ENCODE results near the gene OR52I1. TPM values are rescaled to one million over a fixed set of nuclear protein-coding genes. Genes with fewer than 3 reads are reported as not detected.

The OR52I1 gene
- total RNA-seq, 1 experiment from 2014 or later, result not detected

DNA sequence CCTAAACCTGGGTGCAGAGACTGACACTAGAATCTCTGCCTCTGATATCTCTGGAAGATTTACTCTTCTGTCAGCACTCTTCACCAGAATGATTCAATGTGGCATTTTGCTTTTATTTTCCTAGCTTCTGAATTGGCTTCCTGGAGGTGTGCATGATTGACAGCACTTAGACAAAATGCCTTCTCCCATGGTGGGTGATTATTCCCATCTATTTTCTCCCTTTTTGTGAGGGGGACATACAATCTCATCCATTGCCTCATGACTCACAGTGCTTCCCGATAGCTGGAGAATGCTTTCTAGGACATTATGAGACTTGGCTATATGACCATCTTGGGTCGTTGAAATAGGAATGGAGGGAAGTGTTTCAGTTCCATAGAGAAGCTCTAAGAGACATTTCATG is 18.1 kb downstream of the OR52I1 start (continued):
- TF ChIP-seq, protein P1, sequence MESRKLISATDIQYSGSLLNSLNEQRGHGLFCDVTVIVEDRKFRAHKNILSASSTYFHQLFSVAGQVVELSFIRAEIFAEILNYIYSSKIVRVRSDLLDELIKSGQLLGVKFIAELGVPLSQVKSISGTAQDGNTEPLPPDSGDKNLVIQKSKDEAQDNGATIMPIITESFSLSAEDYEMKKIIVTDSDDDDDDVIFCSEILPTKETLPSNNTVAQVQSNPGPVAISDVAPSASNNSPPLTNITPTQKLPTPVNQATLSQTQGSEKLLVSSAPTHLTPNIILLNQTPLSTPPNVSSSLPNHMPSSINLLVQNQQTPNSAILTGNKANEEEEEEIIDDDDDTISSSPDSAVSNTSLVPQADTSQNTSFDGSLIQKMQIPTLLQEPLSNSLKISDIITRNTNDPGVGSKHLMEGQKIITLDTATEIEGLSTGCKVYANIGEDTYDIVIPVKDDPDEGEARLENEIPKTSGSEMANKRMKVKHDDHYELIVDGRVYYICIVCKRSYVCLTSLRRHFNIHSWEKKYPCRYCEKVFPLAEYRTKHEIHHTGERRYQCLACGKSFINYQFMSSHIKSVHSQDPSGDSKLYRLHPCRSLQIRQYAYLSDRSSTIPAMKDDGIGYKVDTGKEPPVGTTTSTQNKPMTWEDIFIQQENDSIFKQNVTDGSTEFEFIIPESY (IDR thresholded peaks at IDR 0.05; ENCODE audit: extremely low read depth, insufficient replicate concordance, low read length), result no peak
- no peak for TF ChIP-seq YY1 (IDR thresholded peaks at IDR 0.05; ENCODE audit: extremely low read depth, insufficient replicate concordance, low read depth, low read length)
- no peak for TF ChIP-seq ELF1 (IDR thresholded peaks at IDR 0.05; ENCODE audit: borderline replicate concordance, low read depth)

DNA sequence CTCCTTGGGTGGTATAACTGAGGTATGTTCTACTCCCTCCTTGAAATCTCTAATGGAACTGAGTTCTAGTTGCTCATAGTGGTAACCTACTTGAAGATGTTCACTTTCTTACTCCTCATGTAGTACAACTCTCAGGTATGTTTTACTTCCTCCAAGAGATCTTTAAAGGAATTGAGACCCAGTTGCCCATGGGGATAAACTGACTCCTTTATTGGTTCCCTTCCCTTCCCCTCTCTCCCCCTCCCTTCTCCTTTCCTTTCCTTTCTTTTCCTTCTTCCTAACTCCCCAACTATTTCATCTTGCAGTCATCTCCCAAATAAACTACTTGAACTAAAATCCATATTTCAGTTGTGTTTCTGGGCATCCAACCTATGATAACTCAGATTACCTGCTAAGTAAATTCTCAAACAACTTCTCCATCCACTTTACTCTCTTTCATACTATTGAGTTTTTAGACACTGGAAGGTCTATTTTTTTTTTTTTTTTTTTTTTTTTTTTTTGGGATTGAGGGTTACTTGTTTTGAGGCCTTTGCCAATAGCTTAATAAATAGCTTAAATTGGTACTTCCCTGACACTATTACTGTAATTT is 22.1 kb downstream of the OR52I1 start:
- Histone ChIP-seq H3K27ac (ENCODE audit: low read depth, low read length) (no peak overlapping the region), H3K9ac (ENCODE audit: low read length) (no peak overlapping the region), H3K9me3 (ENCODE audit: control insufficient read depth in 1 of 2, insufficient read depth in 1 of 2, low read depth in 1 of 2, low read length in 2 of 2) (no peaks in the 10 kb centered on the region), H2AFZ (ENCODE audit: low read depth, low read length, poor library complexity, severe bottlenecking) (no peak overlapping the region), H3K4me2 (ENCODE audit: low read length) (no peak overlapping the region), H3K79me2 (ENCODE audit: insufficient read depth, low read length) (no peaks in the 10 kb centered on the region), H3K36me3 (ENCODE audit: control insufficient read depth in 1 of 2, insufficient read depth in 2 of 2, low read length in 2 of 2) (no peaks in the 10 kb centered on the region), H3K4me1 (ENCODE audit: control insufficient read depth in 1 of 2, insufficient read depth in 2 of 2, low read length in 2 of 2) (no peaks in the 10 kb centered on the region), H3K27me3 (ENCODE audit: insufficient read depth, low read length) (peaks cover 19% of the 10 kb centered on the region; the same call in 1 of the 2 replicates), H3K9me2 (ENCODE audit: insufficient read depth) (no peaks in the 10 kb centered on the region), H3K4me3 (replicated peaks in 1 of 2; ENCODE audit: low read depth in 1 of 2, low read length in 2 of 2) (no peak overlapping the region), H4K20me1 (ENCODE audit: insufficient read depth) (no peaks in the 10 kb centered on the region)
- ATAC-seq (no peak), DNase-seq (ENCODE audit: low read depth, low spot score) (no peak)
- intact Hi-C loops (cut with micrococcal nuclease), result loop anchor here (10.0 kb wide), 1 partner anchor 769 kb away; the partner anchor contains the start of gene OR51M1
- no TSS peak for BruUV-seq (replicated peaks)
- POLR2A ChIA-PET, result no interaction called here
- CTCF ChIA-PET, result no interaction called here
- RAD21 ChIA-PET (ENCODE audit: low non-redundant PET in 1 of 2, low total read pairs in 2 of 2, uncharacterized antibody in 2 of 2, unreplicated experiment in 2 of 2), result no interaction called here
- TF ChIP-seq, protein P2, sequence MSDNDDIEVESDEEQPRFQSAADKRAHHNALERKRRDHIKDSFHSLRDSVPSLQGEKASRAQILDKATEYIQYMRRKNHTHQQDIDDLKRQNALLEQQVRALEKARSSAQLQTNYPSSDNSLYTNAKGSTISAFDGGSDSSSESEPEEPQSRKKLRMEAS (IDR thresholded peaks at IDR 0.05), result no peak
- TF ChIP-seq SIN3A (IDR thresholded peaks at IDR 0.05; ENCODE audit: low read depth) (no peak), RAD21 (IDR thresholded peaks at IDR 0.05; ENCODE audit: low read depth) (no peak), ELF1 (IDR thresholded peaks at IDR 0.05; ENCODE audit: borderline replicate concordance, low read depth) (no peak), ZNF274 (IDR thresholded peaks at IDR 0.05; ENCODE audit: low read depth, low read length) (no peak), EZH2 (IDR thresholded peaks at IDR 0.05) (no peak), CBX3 (IDR thresholded peaks at IDR 0.05; ENCODE audit: low read depth) (no peak), CEBPB (IDR thresholded peaks at IDR 0.05; ENCODE audit: low read depth) (no peak), POLR2A (IDR thresholded peaks at IDR 0.05; ENCODE audit: borderline replicate concordance, extremely low read depth, insufficient read depth, insufficient read length) (no peak), SRF (IDR thresholded peaks at IDR 0.05; ENCODE audit: low read depth) (no peak), FOSL1 (IDR thresholded peaks at IDR 0.05; ENCODE audit: low read depth) (no peak), YY1 (IDR thresholded peaks at IDR 0.05; ENCODE audit: extremely low read depth, insufficient replicate concordance, low read depth, low read length) (no peak), JUND (IDR thresholded peaks at IDR 0.05) (no peak)
- TF ChIP-seq, protein P3, sequence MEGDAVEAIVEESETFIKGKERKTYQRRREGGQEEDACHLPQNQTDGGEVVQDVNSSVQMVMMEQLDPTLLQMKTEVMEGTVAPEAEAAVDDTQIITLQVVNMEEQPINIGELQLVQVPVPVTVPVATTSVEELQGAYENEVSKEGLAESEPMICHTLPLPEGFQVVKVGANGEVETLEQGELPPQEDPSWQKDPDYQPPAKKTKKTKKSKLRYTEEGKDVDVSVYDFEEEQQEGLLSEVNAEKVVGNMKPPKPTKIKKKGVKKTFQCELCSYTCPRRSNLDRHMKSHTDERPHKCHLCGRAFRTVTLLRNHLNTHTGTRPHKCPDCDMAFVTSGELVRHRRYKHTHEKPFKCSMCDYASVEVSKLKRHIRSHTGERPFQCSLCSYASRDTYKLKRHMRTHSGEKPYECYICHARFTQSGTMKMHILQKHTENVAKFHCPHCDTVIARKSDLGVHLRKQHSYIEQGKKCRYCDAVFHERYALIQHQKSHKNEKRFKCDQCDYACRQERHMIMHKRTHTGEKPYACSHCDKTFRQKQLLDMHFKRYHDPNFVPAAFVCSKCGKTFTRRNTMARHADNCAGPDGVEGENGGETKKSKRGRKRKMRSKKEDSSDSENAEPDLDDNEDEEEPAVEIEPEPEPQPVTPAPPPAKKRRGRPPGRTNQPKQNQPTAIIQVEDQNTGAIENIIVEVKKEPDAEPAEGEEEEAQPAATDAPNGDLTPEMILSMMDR (IDR thresholded peaks at IDR 0.05 in 2 of 3, conservative IDR thresholded peaks at IDR 0.05 in 1 of 3; ENCODE audit: borderline replicate concordance in 1 of 3, insufficient read depth in 1 of 3, low read depth in 2 of 3, low read length in 2 of 3), result no peak
- TF ChIP-seq, protein P4, sequence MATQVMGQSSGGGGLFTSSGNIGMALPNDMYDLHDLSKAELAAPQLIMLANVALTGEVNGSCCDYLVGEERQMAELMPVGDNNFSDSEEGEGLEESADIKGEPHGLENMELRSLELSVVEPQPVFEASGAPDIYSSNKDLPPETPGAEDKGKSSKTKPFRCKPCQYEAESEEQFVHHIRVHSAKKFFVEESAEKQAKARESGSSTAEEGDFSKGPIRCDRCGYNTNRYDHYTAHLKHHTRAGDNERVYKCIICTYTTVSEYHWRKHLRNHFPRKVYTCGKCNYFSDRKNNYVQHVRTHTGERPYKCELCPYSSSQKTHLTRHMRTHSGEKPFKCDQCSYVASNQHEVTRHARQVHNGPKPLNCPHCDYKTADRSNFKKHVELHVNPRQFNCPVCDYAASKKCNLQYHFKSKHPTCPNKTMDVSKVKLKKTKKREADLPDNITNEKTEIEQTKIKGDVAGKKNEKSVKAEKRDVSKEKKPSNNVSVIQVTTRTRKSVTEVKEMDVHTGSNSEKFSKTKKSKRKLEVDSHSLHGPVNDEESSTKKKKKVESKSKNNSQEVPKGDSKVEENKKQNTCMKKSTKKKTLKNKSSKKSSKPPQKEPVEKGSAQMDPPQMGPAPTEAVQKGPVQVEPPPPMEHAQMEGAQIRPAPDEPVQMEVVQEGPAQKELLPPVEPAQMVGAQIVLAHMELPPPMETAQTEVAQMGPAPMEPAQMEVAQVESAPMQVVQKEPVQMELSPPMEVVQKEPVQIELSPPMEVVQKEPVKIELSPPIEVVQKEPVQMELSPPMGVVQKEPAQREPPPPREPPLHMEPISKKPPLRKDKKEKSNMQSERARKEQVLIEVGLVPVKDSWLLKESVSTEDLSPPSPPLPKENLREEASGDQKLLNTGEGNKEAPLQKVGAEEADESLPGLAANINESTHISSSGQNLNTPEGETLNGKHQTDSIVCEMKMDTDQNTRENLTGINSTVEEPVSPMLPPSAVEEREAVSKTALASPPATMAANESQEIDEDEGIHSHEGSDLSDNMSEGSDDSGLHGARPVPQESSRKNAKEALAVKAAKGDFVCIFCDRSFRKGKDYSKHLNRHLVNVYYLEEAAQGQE (IDR thresholded peaks at IDR 0.05; ENCODE audit: low read depth), result no peak

Data from HCT116 (cell line).